ENCODE results near the gene ASAP3.

Gene ASAP3

DNA sequence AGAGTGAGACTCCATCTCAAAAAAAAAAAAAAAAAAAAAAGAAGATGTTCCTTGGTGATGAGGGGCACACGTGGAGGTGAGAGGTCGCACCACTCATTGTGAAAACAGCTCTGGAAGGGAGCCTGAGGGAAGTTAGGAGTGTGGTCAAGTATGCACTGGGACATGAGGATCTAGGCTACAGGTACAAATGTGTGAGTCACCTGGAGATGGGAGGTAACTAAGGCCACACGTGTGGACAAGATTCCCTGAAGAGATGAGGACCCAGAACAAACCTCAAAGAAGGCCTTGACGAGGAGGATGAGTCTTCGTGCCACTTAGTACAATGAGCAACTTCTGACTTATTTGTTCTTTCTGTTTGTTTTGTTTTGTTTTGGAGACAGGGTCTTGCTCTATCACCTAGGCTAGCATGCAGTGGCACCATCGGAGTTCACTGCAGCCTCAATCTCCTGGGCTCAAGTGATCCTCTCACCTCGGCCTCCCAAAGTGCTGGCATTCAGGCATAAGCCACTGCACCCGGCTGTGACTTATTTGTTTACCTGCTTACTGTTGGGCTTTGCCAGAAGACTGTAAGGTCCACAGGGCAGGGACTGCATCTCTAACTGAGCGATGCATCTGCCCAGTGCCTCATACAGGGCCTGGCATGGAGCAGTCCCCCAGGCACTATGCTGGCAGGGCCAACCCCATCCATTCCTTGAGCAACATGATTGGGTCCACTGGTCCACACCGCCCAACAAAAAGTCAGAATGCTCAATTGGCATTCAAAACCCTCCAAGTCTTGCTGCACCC, 6.4 kb downstream of the ASAP3 start:
- no peak for DNase-seq

DNA sequence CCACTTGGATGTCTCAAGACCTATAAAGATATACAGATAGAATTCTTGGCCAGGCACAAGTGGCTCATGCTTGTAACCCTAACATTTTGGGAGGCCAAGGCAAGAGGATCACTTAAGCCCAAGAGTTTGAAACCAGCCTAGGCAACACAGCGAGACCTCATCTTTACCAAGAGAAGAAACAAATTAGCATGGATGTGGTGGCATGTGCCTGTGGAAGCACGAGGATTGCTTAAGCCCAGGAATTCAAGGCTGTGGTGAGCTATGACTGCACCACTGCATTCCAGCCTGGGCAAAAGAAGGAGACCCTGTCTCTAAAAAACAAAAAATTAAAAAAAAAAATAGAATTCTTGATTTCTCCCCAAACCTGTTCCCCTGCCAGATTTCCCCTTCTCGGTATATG, 8.3 kb downstream of the ASAP3 start:
- DNase-seq, result no peak

DNA sequence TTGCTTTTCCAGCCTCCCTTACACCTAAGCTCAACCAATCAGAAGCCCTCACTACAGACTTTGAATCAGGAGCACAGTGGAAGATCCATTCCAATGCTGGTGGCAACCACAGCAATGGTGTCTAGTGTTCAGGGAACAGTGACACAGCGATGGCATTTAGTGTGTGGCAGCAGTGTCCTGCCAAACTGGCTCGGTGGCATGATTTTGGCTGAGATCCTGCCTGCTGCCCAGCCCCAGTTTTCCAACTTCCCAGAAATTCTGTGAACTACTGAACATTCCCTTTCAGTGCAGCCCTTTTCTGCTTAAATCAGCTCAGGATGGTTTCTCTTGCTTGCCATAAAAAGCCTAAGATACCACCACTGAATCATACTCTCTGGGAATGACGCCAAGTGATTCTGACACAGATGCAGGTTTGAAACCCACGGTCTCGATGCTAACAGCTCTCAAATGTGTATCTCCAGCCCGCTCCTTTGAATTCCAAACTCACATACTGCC, 8.8 kb downstream of the ASAP3 start:
- DNase-seq, result no peak

DNA sequence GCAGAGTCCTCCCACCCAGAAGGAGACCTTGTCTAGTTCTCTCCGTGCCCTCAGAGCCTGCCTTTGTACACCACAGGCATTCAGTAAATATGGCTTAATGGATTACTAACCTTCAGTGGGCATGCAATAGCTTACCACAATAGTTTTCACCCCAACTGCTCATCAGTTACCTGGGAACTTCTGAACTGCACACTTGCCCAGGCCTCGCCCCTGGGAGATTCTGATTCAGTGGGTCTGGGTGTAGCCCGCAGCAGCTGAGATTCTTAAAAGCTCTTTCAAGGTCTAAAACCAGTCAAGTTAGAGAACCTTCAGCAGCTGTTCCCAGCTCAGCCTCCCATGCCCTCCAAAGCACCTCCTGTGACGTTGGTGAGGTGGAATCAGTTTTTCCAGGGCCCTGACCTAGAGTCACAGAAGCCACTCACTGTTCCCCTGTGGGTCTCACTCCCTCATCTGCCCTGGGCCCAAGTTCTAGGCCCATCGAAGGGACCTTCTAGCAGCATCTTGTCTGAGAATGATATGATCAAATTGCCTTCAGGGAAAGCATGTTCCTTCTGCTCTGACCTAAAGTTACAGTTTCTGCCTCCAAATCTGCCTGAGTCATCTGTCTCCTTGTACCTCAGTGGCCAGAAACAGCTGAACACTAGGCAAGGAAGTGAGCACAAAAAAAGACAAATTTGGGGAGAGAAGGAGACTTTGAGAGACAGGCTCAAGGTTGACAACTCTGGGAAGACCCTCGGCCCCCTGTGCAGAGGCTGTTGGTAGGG, 10.8 kb downstream of the ASAP3 start:
- no peak for DNase-seq

DNA sequence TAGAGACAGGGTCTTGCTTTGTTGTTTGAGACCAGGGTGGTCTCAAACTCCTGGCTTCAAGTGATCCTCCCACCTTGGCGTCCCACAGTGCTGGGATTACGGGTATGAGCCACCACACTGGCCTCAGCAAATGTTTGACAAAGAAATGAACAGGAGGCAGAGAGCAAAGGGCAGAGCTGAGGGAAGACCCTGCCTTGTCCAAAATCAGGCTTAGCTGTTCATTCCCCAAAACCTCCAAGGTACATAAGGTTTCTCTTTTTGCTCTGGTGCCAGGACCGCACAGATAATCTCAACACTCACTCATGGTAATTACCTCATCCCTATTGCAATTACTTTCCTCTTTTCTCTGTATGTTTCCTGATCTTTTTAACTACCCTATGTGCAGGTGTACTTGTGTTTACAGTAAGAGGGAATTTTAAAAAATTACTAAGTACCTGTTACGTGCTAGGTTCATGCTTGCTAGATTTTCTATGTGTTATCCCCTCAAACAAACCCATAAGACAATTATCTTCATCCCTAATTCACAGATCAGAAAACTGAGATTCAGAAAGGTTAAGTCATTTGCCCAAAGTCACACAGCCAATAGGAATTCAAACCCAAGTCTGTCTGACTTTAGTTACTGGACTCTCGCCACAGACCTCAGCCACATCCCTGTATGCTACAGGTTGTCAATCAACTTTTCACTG, 11.5 kb downstream of the ASAP3 start:
- DNase-seq, result no peak

DNA sequence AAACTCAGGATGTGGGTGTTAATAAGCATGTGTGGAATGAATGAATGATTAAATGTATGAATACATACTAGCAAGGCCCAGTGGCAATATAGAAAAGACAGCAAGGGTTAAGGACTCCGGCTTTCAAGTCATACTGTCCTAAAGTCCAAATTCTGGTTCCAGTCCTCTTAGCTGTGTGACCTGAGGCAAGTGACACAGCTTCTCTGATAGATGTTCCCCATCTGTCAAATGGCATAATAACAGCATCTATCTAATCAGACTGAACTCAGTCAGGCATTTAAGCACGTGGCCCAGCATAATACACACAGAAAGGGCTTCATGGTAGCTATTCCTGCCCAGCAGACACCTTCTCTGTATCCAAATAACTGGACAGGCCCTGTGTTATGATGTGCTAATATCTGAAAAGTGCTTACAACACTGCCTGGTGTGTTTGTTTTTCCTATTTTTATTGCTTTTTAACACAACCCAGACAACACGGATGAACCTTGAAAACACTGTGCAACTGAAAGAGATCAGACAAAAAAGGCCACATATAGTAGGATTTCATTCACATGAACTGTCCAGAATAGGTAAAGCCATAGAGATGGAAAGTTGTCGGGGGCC, 12.4 kb downstream of the ASAP3 start:
- no peak for DNase-seq

DNA sequence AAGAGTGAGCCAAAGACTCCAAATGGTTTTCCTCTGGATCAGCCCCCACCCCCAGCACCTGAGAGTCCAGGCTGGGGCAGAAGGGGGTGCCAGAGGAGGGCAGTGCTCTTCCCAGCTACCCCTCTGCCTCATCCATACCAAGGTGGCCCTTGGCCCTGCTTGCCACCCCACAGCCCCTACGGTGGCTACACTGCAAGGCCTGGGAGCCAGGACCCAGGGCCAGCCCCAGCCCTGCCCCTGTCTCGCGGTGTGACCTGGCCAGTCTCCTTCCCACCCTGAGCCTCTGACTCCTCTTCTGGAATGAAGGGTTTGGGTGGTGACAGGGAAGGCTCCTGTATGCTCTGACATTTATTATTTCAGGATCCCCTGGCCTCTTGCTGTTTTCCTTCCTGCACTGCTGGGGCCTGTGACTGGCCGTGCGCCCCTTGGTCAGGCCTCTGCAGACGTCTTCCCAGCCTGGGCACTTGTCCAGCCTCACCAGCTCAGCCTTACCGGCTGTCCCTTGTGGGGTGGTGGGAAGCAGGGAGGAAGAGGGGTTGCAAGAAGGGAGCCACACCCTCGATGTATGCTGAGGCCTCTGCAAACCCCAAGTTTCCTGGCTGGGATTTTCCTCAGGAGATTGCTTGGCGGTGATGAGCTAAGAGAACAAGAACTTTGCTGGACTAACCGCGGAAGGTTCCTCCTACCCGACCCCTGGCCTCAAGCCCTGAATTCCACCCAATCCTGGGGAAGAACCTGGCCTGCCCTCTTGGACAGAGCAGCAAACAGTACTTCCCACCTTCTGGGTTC, 13.5 kb downstream of the ASAP3 start:
- no peak for DNase-seq

DNA sequence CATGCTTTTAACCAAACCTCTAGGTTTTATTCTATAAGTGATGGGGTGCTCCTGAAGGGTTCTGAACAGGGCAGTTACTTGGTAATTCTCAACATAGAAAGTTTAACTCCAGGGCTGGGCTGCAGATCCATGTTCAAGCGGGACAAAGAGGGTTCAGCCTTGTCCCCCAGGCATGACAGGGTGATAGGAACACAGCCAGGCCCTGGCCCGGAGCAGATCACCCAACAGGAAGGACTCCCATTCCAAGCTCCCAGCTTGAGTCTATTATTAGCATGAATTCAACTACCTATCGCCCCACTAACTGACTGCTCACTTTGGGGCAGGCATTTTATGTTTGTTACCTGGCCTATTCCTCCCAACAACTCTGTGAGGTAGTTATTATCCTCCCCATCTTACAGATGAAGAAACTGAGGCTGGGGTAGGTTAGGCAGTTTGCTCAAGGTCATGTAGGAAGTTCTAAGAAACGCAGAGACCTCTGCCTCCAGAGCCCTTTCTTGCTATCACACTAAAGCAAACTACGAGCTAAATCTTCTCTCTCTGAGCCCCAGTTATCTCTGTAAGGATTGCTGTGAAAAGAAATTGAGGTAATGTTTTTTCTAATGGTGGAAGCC, 14.5 kb downstream of the ASAP3 start:
- no peak for DNase-seq

DNA sequence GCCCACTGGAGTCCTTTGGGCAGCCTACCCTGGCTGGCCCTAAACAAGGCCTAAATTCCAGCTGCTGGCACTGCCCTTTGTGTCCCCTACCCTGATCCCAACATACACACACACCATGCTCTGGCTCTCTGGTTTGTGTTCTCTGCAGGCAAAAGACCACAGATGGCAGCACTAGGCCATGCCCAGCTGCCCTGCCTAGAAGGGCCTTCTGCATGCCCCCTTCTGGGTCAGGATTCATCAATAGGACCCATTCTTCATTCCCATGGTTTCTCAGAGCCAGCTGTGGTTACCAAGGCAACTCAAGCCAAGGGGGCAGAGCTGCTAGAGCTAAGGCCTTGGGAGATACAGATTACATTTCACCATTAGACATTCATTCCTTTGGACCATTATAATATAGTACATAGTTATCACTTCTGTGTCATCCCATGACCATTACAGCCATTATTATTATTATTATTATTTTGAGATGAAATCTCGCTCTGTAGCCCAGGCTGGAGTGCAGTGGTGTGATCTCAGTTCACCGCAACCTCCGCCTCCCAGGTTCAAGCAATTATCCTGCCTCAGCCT, 17.5 kb downstream of the ASAP3 start:
- no peak for DNase-seq

DNA sequence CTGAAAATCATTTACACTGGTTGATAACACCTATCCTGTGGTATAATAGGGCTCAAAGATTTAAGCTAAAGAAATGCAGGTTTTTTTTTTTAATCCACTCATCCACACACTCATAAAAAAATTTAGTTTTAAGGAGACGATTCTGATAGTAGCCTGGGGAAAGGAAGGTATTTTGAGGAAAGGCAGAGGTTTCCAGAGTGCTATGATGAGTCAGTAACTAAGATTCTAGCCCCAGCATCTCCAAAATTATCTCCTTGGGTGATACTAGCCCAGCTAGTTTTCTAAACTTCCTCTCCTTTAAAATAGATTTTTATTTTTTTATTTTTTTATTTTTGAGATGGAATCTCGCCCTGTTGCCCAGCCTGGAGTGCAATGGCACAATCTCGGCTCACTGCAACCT, 20.7 kb downstream of the ASAP3 start:
- no peak for DNase-seq

DNA sequence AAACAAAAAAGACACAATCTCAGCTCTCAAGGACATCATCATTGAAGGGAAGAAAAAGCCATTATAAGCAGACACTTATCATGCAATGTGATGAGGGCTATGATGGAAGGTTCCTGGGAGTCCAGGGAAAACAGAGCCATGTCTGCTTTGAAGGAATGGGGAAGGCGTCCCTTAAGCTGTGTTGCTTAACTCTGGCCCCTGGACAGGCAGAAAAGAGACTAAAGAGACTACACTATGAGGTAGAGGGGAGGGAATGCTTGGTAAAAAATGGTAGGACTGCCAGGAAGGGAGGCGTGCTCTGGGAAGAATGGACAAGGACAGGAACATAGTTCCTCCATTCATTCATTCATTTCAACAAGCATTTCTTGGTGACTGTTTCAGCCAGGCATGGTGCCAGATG, 21.2 kb downstream of the ASAP3 start:
- no peak for DNase-seq

DNA sequence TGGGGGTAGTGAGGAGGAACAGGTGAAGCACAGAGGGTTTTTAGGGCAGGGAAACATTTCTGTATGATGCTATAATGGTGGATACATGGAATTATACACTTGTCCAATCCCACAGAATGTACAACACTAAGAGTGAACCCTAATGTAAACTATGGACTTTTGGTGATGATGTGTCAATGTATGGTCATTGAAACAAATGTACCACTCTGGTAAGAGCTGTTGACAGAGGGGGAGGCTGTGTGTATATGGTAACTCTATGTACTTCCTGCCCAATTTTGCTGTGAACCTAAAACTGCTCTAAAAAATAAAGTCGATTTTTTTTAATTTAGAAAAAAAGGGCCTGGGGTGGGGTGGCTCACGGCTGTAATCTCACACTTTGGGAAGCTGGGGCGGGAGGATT, 22.9 kb downstream of the ASAP3 start:
- no peak for DNase-seq

DNA sequence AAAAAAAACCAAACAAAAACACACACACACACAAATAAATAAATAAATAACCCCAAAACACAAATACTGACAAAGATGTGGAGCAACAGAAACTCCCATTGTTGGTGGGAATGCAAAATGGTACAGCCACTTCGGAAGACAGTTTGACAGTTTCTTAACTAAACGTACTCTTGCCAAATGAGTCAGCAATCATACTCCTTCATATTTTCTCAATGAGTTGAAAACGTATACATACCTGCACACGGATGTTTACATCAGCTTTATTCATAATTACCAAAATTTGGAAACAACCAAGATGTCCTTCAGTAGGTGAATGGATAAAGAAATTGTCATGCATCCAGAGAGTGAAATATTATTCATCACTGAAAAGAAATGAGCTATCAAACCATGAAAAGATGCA, 23.5 kb downstream of the ASAP3 start:
- no peak for DNase-seq

DNA sequence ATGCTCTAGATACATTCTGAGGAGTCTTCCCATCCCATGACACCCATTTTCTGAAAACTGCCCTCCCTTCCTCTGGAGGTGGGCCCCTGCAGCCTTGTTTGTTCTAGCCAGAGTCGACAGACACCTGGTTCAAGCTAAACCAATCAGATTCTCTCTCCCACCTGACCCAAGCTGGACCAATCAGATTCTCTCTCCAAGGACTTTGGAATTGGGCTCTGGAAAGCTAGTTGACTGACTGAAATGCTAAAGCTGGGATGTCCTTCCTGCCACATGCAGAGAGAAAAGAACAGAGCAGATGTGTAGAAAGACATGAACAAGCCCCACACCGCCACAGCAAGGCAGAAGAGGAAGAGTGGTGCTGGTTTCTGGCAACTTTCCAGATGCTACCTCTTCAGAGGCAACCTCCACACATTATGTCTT, 24.6 kb downstream of the ASAP3 start:
- no peak for DNase-seq

DNA sequence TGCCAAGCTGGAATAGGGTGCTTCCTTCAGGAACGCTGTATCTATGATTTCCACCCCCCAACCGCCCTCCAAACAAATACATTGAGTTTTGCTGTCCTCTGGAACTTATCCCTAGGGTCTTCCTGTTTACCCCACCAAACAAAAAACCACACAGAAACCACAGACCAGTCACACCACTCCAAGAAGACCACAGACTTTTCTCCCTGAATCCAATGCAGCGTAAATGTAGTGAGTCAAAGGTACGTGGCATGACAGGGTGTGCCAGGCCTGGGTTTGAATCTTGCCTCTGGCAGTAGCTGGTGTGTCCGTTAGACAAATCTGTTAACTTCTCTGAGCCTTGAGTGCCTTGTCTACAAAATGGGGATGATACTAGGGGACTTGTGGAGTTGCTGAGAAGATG, 27.8 kb downstream of the ASAP3 start:
- no peak for DNase-seq

DNA sequence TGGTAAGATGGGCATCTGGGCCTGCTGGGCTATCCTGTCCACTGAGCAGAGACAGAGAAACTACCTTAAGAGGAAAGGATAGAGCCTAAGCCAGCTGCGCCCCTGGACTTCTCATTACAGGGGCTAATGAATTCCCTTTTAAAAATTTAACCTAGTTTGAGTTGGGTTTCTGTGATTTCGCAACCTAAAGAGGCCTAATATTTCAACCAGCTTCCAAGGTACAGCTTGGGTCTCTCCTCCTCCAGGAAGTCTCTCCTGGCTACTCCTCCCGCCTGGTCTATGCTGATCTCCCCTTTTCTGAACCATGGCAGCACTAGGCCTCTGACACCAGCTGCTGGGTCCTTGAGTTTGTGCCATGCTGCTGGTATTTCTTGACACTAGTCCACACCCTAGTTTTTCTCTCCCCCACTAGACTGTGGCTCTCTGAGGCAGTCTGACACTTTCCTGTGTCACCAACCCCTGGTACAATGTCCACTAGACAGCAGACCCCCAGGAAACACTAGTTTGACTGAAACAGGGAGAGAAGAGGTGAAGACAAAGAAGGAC, 30.5 kb downstream of the ASAP3 start:
- DNase-seq, result no peak

DNA sequence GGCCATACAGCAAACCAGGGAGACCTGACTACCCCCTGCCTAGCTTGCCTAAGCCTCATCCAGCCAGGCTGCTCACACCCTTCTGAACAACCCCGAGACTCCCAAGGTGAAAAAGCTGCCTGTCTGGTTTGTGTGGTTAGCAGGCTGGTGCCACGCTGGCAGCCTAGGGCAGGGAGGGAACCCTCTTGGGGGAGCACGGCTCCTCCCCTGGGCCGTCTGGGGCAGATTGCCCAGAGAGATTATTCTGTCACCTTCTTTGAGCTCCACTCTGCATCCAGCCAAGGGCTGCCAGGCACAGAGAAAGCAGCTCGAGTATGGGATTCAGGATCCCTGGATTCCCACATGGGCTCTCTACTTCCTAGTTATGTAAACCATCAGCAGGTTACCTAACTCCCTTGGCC, 32.0 kb downstream of the ASAP3 start:
- DNase-seq, result no peak

DNA sequence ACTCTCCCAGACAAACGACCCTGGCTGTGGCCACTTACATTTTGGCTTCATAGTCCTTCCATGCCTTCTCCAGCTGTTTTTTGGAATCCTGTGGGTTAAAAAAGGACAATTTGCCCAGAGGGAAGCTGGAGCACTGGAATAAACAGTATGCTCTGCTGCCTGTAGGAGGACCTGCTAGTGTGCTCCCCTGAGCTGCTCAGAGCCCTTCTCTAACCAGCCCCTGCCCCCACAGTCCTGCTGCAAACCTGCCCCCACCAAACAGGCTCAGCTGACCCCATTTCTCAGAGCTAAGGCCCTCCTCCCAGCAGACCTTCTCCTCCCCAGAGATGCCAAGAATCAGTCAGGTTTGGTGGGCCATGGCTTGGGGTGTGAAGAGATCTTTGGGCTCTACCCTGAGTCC, 32.5 kb downstream of the ASAP3 start:
- no peak for DNase-seq

DNA sequence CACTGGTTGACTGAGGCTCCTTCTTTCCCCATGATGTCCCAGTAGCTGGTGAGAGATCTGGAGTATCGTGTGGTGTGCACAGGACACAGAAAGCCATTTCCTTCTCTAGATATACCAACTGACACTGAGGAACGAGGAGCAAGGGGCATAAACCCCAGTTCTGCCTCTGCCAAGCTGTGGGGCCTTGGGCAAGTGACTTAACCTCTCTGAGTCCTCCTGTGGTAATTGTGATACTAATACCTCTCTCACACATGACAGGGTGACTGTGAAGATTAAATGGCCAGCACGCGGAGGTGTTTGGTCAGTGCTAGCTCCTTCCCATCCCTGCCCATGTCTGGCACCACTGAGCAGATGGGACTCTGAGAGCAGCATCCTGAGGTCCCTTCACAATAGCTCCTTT, 33.1 kb downstream of the ASAP3 start:
- DNase-seq, result no peak

DNA sequence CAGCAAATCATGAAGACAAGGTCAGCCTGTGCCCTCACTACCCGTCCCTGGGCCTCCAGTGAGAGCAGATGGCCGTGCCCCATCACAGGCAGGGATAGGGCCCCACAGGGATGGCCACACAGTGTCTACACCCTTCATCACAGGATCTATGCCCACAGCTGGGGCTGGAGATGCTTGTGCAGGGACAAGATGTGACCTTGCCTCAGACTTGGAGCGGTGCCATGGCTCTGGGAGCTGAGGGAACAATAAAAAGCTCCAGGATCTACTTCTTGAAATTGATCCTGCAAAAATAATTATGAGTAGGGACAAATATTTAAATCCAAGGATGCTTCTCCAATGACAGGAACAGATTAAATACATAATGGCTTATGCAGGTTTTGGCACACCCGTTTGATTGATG, 34.0 kb downstream of the ASAP3 start:
- DNase-seq, result no peak

DNA sequence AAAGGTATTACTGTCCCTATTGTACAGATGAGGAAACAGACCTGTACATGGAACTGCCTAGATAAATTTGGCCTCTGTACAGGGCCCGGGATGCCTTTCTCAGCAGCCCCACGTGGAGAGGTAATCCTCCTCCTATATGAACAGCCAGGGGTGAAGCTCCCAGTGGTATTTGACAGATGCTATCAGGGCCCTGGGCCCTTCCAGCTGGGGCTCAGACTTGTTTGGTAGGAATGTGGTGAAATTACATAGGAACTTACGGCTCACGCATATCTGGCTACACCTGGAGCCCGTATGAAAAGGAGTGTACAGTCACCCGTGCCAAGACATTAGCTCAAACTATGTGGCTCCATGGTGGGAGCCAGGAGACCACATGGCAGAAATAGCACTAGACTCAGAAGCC, 34.7 kb downstream of the ASAP3 start:
- no peak for DNase-seq
